ENCODE measurements around the gene TET1. TPM values are rescaled to one million over a fixed set of nuclear protein-coding genes. Genes with fewer than 3 reads are reported as not detected.
"Not testable (repeated sequence)": the region's sequence is repeated elsewhere in the genome, so short reads cannot be mapped to it uniquely, and the experiment has no call there.

Gene TET1
- total RNA-seq, 2 experiments from 2014 or later: 3.3 to 3.4 TPM

- H3K4me1 ChIP-seq (ENCODE audit: insufficient read depth, low read length, poor library complexity, severe bottlenecking): peaks cover 25% of the 10 kb centered on the region
- no peak overlapping the region for H3K4me3 ChIP-seq (ENCODE audit: low read depth, low read length, poor library complexity, severe bottlenecking)
- DNase-seq (ENCODE audit: low spot score): no peak
- peaks cover 8% of the 10 kb centered on the region; the same call in 1 of the 2 replicates for H3K79me2 ChIP-seq (ENCODE audit: insufficient read depth, low read depth, low read length)
- H3K27ac ChIP-seq (ENCODE audit: low read depth, low read length, poor library complexity, severe bottlenecking): no peak overlapping the region
- intact Hi-C loops (cut with micrococcal nuclease; ENCODE audit: unreplicated experiment): no loop called here
- H3K9me2 ChIP-seq (ENCODE audit: insufficient read depth, low read length): no peaks in the 10 kb centered on the region
- BruUV-seq (replicated peaks): no TSS peak
- no peaks in the 10 kb centered on the region for H3K36me3 ChIP-seq (ENCODE audit: insufficient read depth, low read length)
- POLR2A ChIA-PET: interaction anchor here (1.2 kb wide), 1 partner anchor 30 kb away, joined by 3 read pairs; no protein-coding TSS in a partner anchor
- no peaks in the 10 kb centered on the region for H4K20me1 ChIP-seq (ENCODE audit: insufficient read depth, low read length)
- H3K9me3 ChIP-seq (ENCODE audit: low read length): no peaks in the 10 kb centered on the region
- TF ChIP-seq CTCF (conservative IDR thresholded peaks at IDR 0.05; ENCODE audit: low read length) (no peak), EZH2phosphoT487 (IDR thresholded peaks at IDR 0.05; ENCODE audit: borderline replicate concordance, low read depth, low read length) (no peak)
- no peak overlapping the region for H3K4me2 ChIP-seq (ENCODE audit: low read length)
- H2AFZ ChIP-seq (ENCODE audit: low read length): no peak overlapping the region
- CTCF ChIA-PET (ENCODE audit: unreplicated experiment): no interaction called here
Observed at GRCh38 chr10:68604441-68604840, 44.3 kb downstream of the TET1 start.

GRCh38 chr10:68606918-68607317 is 46.8 kb downstream of the TET1 start:
- H3K4me3 ChIP-seq (ENCODE audit: low read depth, low read length, poor library complexity, severe bottlenecking): no peak overlapping the region
- intact Hi-C loops (cut with micrococcal nuclease; ENCODE audit: unreplicated experiment): no loop called here
- peaks cover 5% of the 10 kb centered on the region for H3K4me1 ChIP-seq (ENCODE audit: insufficient read depth, low read length, poor library complexity, severe bottlenecking)
- POLR2A ChIA-PET: interaction anchor here (0.7 to 0.9 kb wide), 2 partner anchors 9 to 10 kb away, joined by 3 read pairs; no protein-coding TSS in a partner anchor
- no peaks in the 10 kb centered on the region for H3K9me3 ChIP-seq (ENCODE audit: low read length)
- H3K36me3 ChIP-seq (ENCODE audit: insufficient read depth, low read length): no peaks in the 10 kb centered on the region
- no peaks in the 10 kb centered on the region for H3K79me2 ChIP-seq (ENCODE audit: insufficient read depth, low read depth, low read length)
- no peak for DNase-seq (ENCODE audit: low spot score)
- H2AFZ ChIP-seq (ENCODE audit: low read length): no peak overlapping the region
- TF ChIP-seq CTCF (conservative IDR thresholded peaks at IDR 0.05; ENCODE audit: low read length): no peak
- TF ChIP-seq EZH2phosphoT487 (IDR thresholded peaks at IDR 0.05; ENCODE audit: borderline replicate concordance, low read depth, low read length): no peak
- H3K9me2 ChIP-seq (ENCODE audit: insufficient read depth, low read length): no peaks in the 10 kb centered on the region
- no peak overlapping the region for H3K27ac ChIP-seq (ENCODE audit: low read depth, low read length, poor library complexity, severe bottlenecking)
- H3K4me2 ChIP-seq (ENCODE audit: low read length): no peak overlapping the region
- no TSS peak for BruUV-seq (replicated peaks)
- CTCF ChIA-PET (ENCODE audit: unreplicated experiment): no interaction called here
- H4K20me1 ChIP-seq (ENCODE audit: insufficient read depth, low read length): no peaks in the 10 kb centered on the region

DNA sequence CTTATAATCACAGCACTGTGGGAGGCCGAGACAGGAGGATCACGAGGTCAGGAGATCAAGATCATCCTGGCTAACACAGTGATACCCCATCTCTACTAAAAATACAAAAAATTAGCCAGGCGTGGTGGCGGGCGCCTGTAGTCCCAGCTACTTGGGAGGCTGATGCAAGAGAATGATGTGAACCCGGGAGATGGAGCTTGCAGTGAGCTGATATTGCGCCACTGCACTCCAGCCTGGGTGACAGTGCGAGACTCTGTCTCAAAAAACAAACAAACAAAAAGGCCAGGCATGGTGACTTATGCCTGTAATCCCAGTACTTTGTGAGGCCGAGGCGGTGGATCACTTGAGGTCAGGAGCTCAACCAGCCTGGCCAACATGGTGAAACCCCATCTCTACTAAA is 49.9 kb downstream of the TET1 start:
- H3K4me2 ChIP-seq (ENCODE audit: low read length); H4K20me1 ChIP-seq (ENCODE audit: insufficient read depth, low read length); H3K9me3 ChIP-seq (ENCODE audit: low read length); H3K9me2 ChIP-seq (ENCODE audit: insufficient read depth, low read length); intact Hi-C loops (cut with micrococcal nuclease; ENCODE audit: unreplicated experiment); H3K79me2 ChIP-seq (ENCODE audit: insufficient read depth, low read depth, low read length); H2AFZ ChIP-seq (ENCODE audit: low read length); H3K27ac ChIP-seq (ENCODE audit: low read depth, low read length, poor library complexity, severe bottlenecking); DNase-seq (ENCODE audit: low spot score); H3K4me3 ChIP-seq (ENCODE audit: low read depth, low read length, poor library complexity, severe bottlenecking); H3K36me3 ChIP-seq (ENCODE audit: insufficient read depth, low read length); H3K4me1 ChIP-seq (ENCODE audit: insufficient read depth, low read length, poor library complexity, severe bottlenecking); CTCF ChIA-PET (ENCODE audit: unreplicated experiment); BruUV-seq (replicated peaks): not testable (repeated sequence)
- POLR2A ChIA-PET: interaction anchor here (1.2 kb wide), 2 partner anchors 9 to 11 kb away, joined by 3 to 6 read pairs; no protein-coding TSS in a partner anchor
